Measurements from ENCODE around the gene SORCS1. TPM values are rescaled to one million over a fixed set of nuclear protein-coding genes. Genes with fewer than 3 reads are reported as not detected.

SORCS1 gene
- total and polyA plus RNA-seq, 9 donors, result 0.05 to 2.4 (median 1.0) TPM

- Histone ChIP-seq H3K4me3 (no peak overlapping the region), H3K27ac (no peak overlapping the region), H3K9me3 (no peaks in the 10 kb centered on the region), H3K36me3 (no peaks in the 10 kb centered on the region), H3K27me3 (no peaks in the 10 kb centered on the region), H3K4me1 (ENCODE audit: insufficient read depth) (no peaks in the 10 kb centered on the region)
- WGBS, 3 donors, result 83 to 96% (median 94%) methylated on average over 5 of the region's 5 CpGs
- DNase-seq, result no peak
- intact Hi-C loops (cut with DNase I), result no loop called here
- TF ChIP-seq POLR2A (IDR thresholded peaks at IDR 0.05) (no peak), EP300 (IDR thresholded peaks at IDR 0.05) (no peak), CTCF (IDR thresholded peaks at IDR 0.05) (no peak)
These were observed 603.4 kb downstream of the SORCS1 start for GRCh38 chr10:106560925-106561640.

GRCh38 chr10:106559442-106559841, 605.1 kb downstream of the SORCS1 start:
- Histone ChIP-seq H3K36me3 (no peaks in the 10 kb centered on the region), H3K4me1 (ENCODE audit: insufficient read depth) (no peaks in the 10 kb centered on the region), H3K4me3 (no peak overlapping the region), H3K27ac (no peak overlapping the region), H3K9me3 (no peaks in the 10 kb centered on the region), H3K27me3 (no peaks in the 10 kb centered on the region)
- intact Hi-C loops (cut with DNase I), result no loop called here
- TF ChIP-seq EP300 (IDR thresholded peaks at IDR 0.05), result no peak
- no peak for TF ChIP-seq CTCF (IDR thresholded peaks at IDR 0.05)
- no peak for TF ChIP-seq POLR2A (IDR thresholded peaks at IDR 0.05)
- no peak for DNase-seq
- WGBS, 3 donors, result 66 to 92% (median 72%) methylated on average over 3 of the region's 3 CpGs

GRCh38 chr10:106557951-106558733, 606.4 kb downstream of the SORCS1 start:
- 16 to 31% (median 24%) methylated on average over 7 of the region's 7 CpGs for WGBS, 3 donors
- DNase-seq, result no peak
- Histone ChIP-seq H3K36me3 (no peaks in the 10 kb centered on the region), H3K9me3 (no peaks in the 10 kb centered on the region), H3K4me3 (no peak overlapping the region), H3K27ac (no peak overlapping the region), H3K4me1 (ENCODE audit: insufficient read depth) (no peaks in the 10 kb centered on the region), H3K27me3 (no peaks in the 10 kb centered on the region)
- TF ChIP-seq EP300 (IDR thresholded peaks at IDR 0.05) (no peak), POLR2A (IDR thresholded peaks at IDR 0.05) (no peak), CTCF (IDR thresholded peaks at IDR 0.05) (no peak)
- intact Hi-C loops (cut with DNase I), result no loop called here

GRCh38 chr10:106557053-106557452, 607.5 kb downstream of the SORCS1 start:
- no peak for DNase-seq
- H3K4me1 ChIP-seq (ENCODE audit: insufficient read depth), result no peaks in the 10 kb centered on the region
- H3K27me3 ChIP-seq, result no peaks in the 10 kb centered on the region
- no peak overlapping the region for H3K4me3 ChIP-seq
- H3K9me3 ChIP-seq, result no peaks in the 10 kb centered on the region
- H3K27ac ChIP-seq, result no peak overlapping the region
- TF ChIP-seq CTCF (IDR thresholded peaks at IDR 0.05), result no peak
- TF ChIP-seq EP300 (IDR thresholded peaks at IDR 0.05), result no peak
- no peak for TF ChIP-seq POLR2A (IDR thresholded peaks at IDR 0.05)
- H3K36me3 ChIP-seq, result no peaks in the 10 kb centered on the region
- intact Hi-C loops (cut with DNase I), result no loop called here

Data from ovary (tissue), 9 donors.